ENCODE results near the gene GPRC5D. TPM values are rescaled to one million over a fixed set of nuclear protein-coding genes. Genes with fewer than 3 reads are reported as not detected.
A peak's percentile ranks its signal among the peaks of the same experiment; 100 is the strongest.

Gene GPRC5D
- polyA plus RNA-seq, 1 donor (not counting 4 experiments of a cell fraction or from before 2014, with no cell fraction given) = 0.08 TPM

GRCh38 chr12:12891080-12891880 is 60.7 kb downstream of the GPRC5D start, which contains the start of gene GPRC5A:
Gene GPRC5A, plus strand, starts transcription at chr12:12891562. Its CDS starts 16,688 bp downstream, at chr12:12908250.
- H3K27me3 ChIP-seq (ENCODE audit: control insufficient read depth, extremely low read depth, insufficient read depth, low read length) = no peaks in the 10 kb centered on the region
- FAIRE-seq (no peak), DNase-seq (ENCODE audit: low read depth, low spot score) (peak; percentile 87)
- H3K79me2 ChIP-seq (ENCODE audit: control insufficient read depth, insufficient read depth, low read length) = peaks cover 28% of the 10 kb centered on the region
- peaks cover 40% of the 10 kb centered on the region for H3K4me1 ChIP-seq (ENCODE audit: control insufficient read depth, extremely low read depth, insufficient read depth, low read length)
- H3K9me3 ChIP-seq (ENCODE audit: control insufficient read depth, low read depth, low read length) = no peaks in the 10 kb centered on the region
- no peaks in the 10 kb centered on the region for H3K36me3 ChIP-seq (ENCODE audit: control insufficient read depth in 2 of 2, extremely low read depth in 1 of 2, insufficient read depth in 2 of 2, low read length in 2 of 2)
- peak within 1 kb of the TSS; percentile 50 for H2AFZ ChIP-seq (ENCODE audit: control insufficient read depth, low read length)
- no peak for TF ChIP-seq EZH2 (IDR thresholded peaks at IDR 0.05; ENCODE audit: low read length)
- peak; percentile 4 to 58 (median 14) for TF ChIP-seq CTCF (optimal IDR thresholded peaks at IDR 0.05 in 1 of 3, IDR thresholded peaks at IDR 0.05 in 1 of 3, conservative IDR thresholded peaks at IDR 0.05 in 1 of 3; ENCODE audit: extremely low read depth in 1 of 3, insufficient read depth in 2 of 3, low read length in 3 of 3)
- no peaks in the 10 kb centered on the region for H4K20me1 ChIP-seq (ENCODE audit: control insufficient read depth, extremely low read depth, insufficient read depth, low read length)
- peak within 1 kb of the TSS; percentile 93 for H3K4me2 ChIP-seq (ENCODE audit: control insufficient read depth, extremely low read depth, insufficient read depth, low read depth, low read length)
- peak within 1 kb of the TSS; percentile 40 to 75 (median 57) for H3K4me3 ChIP-seq (ENCODE audit: control insufficient read depth in 2 of 3, extremely low read depth in 1 of 3, insufficient read depth in 2 of 3, low read depth in 1 of 3, low read length in 3 of 3)
- dilution Hi-C loops (cut with MboI; ENCODE audit: extremely low pct_ligation_motif_present, low sequenced_read_pairs) = no loop called here
- H3K9ac ChIP-seq (ENCODE audit: control insufficient read depth, extremely low read depth, insufficient read depth, low read length) = peak within 1 kb of the TSS; percentile 92
- H3K9me1 ChIP-seq (ENCODE audit: control insufficient read depth, extremely low read depth, insufficient read depth, low read length) = no peaks in the 10 kb centered on the region
- peak within 1 kb of the TSS; percentile 94 for H3K27ac ChIP-seq (ENCODE audit: control insufficient read depth, insufficient read depth, low read length)

Small RNA genes lying within 50 kb of the gene (small RNA-seq; reads per million reads assigned to genes)
- gene RF00604 (ENCODE audit: insufficient read length in 3 of 3, low read depth in 3 of 3, low replicate concordance in 1 of 3) = 0 to 0.07 (median 0) reads per million in 3 experiments

Other genes with a start within 250 kb of the GPRC5D start
- gene CDKN1B, start 234.8 kb downstream of the GPRC5D start, polyA plus RNA-seq = 2.9 to 5.5 TPM (median 5.1 TPM) in 3 replicates
- 0.34 to 0.36 TPM (median 0.34 TPM) in 3 replicates for gene APOLD1, start 166.5 kb downstream of the GPRC5D start, polyA plus RNA-seq
- gene DDX47, start 138.8 kb downstream of the GPRC5D start, polyA plus RNA-seq = 52.9 to 92.6 TPM (median 90.2 TPM) in 3 replicates
- 25.5 to 73.6 TPM (median 28.8 TPM) in 3 replicates for gene GPRC5A, start 60.6 kb downstream of the GPRC5D start, polyA plus RNA-seq
- gene HEBP1, start 48.1 kb upstream of the GPRC5D start, polyA plus RNA-seq = 21.5 to 36.9 TPM (median 24.8 TPM) in 3 replicates
- gene FAM234B, start 92.2 kb upstream of the GPRC5D start, polyA plus RNA-seq = 3.4 to 5.1 TPM (median 4.5 TPM) in 3 replicates
- gene GSG1, start 151.5 kb upstream of the GPRC5D start, polyA plus RNA-seq = 0.05 TPM in 1 of 3 replicates, not detected in the others
- 356 to 610 TPM (median 583 TPM) in 3 replicates for gene EMP1, start 244.6 kb upstream of the GPRC5D start, polyA plus RNA-seq